Measurements from ENCODE around the gene WRAP73.

DNA sequence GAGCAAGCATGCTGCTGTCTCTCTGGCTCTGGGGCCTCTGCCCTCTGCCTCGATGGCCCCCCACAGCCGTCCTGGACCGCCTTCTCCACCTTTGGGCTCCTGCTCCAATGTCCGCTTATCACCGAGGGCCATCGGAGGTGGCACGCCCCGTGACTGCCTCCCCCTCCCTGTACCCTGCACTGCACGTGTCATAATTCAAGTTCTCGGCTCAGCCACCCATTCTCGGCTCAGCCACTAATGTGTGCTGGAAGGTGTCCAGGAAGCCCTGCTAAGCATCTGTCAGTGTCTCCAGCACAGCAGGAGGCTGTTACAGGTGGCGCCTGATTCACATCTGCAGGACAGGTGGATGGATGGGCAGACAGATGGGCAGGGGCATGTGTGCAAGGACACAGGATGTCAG, 47.9 kb upstream of the WRAP73 start:
- TF ChIP-seq, protein P1, sequence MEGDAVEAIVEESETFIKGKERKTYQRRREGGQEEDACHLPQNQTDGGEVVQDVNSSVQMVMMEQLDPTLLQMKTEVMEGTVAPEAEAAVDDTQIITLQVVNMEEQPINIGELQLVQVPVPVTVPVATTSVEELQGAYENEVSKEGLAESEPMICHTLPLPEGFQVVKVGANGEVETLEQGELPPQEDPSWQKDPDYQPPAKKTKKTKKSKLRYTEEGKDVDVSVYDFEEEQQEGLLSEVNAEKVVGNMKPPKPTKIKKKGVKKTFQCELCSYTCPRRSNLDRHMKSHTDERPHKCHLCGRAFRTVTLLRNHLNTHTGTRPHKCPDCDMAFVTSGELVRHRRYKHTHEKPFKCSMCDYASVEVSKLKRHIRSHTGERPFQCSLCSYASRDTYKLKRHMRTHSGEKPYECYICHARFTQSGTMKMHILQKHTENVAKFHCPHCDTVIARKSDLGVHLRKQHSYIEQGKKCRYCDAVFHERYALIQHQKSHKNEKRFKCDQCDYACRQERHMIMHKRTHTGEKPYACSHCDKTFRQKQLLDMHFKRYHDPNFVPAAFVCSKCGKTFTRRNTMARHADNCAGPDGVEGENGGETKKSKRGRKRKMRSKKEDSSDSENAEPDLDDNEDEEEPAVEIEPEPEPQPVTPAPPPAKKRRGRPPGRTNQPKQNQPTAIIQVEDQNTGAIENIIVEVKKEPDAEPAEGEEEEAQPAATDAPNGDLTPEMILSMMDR (IDR thresholded peaks at IDR 0.05; ENCODE audit: insufficient read depth, low read length, poor library complexity, severe bottlenecking): no peak
- TF ChIP-seq EZH2phosphoT487 (conservative IDR thresholded peaks at IDR 0.05; ENCODE audit: low read length): no peak
